ENCODE measurements around the gene RPL37. TPM values are rescaled to one million over a fixed set of nuclear protein-coding genes. Genes with fewer than 3 reads are reported as not detected.
"Not testable (repeated sequence)": the region's sequence is repeated elsewhere in the genome, so short reads cannot be mapped to it uniquely, and the experiment has no call there.

The RPL37 gene
- total RNA-seq, 1 donor from 2014 or later: 693 TPM

DNA sequence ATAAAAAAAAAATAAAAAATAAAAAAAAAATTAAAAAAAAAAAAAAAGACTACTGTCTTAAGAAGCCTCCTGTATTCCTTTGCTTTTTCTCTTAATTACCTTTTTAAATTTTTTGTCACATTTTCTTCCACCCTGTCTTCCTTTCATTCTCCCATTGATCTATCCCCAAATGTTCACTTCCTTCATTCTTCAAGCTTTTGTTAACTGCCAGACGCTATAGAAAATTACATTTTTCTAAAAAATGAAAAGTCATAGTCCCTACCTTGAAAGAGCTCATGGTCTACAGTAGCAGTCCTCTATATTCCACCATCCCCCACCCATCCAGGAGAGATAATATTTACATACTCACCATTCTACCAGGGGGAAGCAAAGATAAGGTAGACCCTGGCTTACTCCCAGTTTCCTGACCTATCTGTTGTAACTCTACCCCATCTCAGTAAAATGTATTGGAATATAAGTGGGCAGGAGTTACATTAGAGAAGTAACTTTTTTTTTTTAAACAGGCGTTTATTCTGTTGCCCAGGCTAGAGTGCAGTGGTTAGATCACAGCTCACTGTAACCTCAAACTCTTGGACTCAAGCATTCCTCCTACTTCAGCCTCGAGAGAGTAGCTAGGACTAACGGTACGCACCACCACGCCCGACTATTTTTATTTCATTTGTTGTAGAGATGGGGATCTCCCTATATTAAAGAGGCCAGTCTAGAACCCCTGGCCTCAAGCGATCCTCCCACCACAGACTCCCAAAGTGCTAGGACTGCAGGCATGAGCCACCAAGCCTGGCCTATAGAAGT is 33.1 kb downstream of the RPL37 start:
- ATAC-seq (no peak), DNase-seq (ENCODE audit: missing footprints) (no peak)
- intact Hi-C loops (cut with DNase I): no loop called here

DNA sequence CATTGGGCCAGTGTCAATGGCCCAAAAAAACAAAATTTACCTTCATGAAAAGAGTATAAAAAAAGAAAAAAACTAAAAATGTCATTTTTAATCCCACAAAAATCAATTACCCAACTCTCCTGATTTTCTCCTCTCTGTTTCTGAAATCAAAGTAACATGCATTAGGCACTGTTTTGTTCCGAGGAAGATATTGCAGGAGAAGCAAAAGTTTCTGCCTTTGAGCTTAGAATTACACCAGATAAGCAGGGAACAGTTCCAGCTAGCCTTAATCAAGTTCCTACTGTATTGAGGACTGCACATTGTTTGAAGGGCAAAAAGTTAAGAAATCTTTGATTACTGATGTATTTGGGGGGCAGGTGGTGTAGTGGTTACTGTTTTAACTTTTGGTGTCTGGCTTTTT is 35.8 kb downstream of the RPL37 start:
- intact Hi-C loops (cut with DNase I): no loop called here
- ATAC-seq (no peak), DNase-seq (ENCODE audit: missing footprints) (no peak)

DNA sequence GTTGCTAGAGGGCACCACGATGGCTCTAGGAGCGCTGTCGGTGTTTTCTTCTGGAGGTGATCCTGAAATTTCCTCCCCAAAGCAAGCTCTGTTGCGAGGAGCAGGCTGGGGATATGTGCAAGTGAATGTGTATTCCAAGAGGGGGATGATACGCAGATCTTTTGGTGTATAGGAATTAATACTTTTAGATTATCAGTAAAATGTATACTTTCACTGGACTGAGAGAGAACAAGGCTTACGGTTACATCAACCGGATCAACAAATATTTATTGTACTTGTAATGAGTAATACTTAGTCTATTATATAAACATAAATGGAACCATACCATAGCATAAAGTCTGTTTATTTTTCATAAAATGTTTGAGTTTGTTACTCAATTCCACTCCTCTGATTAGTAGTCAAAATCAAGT is 36.2 kb downstream of the RPL37 start:
- intact Hi-C loops (cut with DNase I): loop anchor here (1.0 kb wide), 2 partner anchors 36 to 44 kb away; partner anchors contain the start of genes RPL37 and TTC33
- ATAC-seq: peak; percentile 30
- DNase-seq (ENCODE audit: missing footprints): no peak

DNA sequence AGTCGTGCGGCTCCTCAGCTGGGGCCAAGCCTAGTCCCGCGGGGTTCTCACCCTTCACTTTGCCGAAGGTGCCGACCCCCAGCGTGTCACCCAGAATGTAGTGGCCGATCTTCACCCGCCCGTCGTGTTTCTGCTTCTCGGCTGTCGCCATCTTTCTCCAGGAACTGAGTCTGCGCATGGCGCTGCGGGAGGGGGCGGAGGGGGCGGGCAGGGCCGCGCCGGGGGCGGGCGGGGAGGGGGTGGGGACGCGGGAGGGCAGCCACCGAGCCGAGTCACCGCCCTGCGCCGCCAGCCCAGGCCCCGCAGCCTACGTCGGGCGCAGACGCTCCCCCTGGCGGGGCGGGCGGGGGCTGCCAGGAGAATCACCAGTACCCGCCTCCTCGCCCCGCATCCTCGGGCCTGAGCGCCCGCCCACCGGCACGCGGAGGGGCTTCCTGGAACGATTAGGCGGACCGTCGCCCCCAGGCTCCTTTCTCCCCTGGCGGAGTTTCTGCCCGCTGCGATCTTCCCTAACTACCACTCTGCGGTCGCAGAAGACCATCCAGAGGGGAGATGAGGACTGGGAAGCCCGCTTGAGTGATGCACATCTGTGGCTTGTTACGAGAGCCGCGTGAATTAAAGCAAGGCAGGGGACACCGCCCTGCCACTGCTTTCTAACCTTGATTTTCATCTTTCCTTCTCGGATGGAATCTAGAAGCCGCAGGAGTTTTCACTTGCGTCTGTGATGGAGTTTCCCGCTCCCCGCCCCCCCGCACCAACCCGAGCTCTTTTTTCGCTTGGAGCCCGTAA is 36.8 kb downstream of the RPL37 start, which contains the start of gene PRKAA1:
PRKAA1 (minus strand) TSS at position 363 of the 789 bp plus-strand sequence; CDS start at position 178, 185 bp downstream.
- DNase-seq (ENCODE audit: missing footprints): peak; percentile 94
- intact Hi-C loops (cut with DNase I): loop anchor here (1.0 kb wide), 2 partner anchors 37 to 43 kb away; partner anchors contain the start of genes RPL37 and TTC33
- peak; percentile 95 for ATAC-seq

DNA sequence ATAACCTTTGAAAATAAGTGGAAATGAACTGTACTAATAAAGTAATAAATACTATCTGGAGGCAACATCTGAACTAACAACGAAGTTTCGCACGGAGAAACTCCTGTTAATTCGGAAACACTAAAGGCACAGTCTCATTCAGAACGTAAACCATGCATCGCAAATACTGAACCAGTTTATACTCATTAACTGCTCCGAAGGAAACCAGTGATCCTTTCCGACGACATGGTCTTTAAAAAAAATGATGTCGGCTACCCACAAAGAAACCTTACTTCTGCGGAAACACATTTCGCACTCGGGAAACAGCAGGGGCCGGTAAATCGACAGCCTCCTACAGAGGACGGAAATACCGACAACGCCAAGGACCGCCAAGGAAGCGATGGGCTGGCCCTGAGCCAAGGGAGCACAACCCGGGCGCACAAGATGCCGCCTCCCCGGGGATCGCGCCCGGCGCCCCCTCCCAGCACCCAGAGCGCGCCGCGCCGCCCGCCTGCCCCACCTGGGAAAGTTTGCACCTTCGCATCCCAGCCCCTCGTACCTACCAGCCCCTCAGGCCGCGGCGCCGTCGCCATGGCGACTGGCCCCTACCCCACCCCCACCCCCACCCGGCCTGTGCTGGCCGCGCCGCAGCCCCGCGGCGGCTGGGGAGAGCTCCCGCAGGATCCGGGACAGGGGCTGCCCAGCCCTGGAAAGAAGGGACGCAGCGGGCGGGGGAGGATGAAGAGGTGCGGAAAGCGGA is 37.6 kb downstream of the RPL37 start:
- peak; percentile 87 for DNase-seq (ENCODE audit: missing footprints)
- intact Hi-C loops (cut with DNase I): loop anchor here (1.0 kb wide), 2 partner anchors 38 to 42 kb away; partner anchors contain the start of genes RPL37 and TTC33
- peak; percentile 63 for ATAC-seq

- peak; percentile 41 for ATAC-seq
- no peak for DNase-seq (ENCODE audit: missing footprints)
- intact Hi-C loops (cut with DNase I): no loop called here
Measured at GRCh38 chr5:40796487-40796889, 38.5 kb downstream of the RPL37 start.

- DNase-seq (ENCODE audit: missing footprints); intact Hi-C loops (cut with DNase I); ATAC-seq: not testable (repeated sequence)
Measured at GRCh38 chr5:40794877-40795276, 40.1 kb downstream of the RPL37 start.

GRCh38 chr5:40794340-40794739 is 40.7 kb downstream of the RPL37 start:
- DNase-seq (ENCODE audit: missing footprints); ATAC-seq; intact Hi-C loops (cut with DNase I): not testable (repeated sequence)

DNA sequence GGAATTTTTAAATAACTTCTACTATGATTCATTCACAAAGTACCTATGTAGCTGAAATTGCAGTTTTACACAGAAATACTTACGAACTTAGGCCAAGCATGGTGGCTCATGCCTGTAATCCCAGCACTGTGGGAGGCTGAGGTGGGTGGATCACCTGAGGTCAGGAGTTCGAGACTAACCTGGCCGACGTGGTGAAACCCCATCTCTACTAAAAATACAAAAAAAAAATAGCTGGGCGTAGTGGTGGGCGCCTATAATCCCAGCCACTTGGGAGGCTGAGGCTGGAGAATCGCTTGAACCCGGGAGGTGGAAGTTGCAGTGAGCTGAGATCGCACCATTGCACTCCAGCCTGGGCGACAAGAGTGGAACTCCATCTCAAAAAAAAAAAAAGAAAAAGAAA is 42.3 kb downstream of the RPL37 start:
- ATAC-seq; intact Hi-C loops (cut with DNase I); DNase-seq (ENCODE audit: missing footprints): not testable (repeated sequence)

DNA sequence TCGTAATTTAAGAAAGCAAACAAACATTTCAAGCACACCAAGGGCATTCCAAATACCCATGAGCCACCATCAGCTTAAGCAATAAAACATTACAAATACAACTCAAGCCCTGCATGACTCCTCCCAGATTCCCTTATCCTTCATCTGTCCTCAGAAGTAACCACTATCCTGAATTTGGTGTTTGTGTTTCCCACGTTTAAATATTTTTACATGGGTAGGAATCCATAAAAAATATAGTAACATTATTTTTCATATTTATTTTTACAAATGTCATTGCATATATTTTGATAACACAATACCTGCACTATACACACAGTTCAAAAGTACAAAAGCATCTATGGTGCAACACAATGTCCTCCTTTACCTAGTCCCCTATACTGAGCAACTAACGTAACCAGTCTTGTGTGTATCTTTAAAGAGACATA is 43.3 kb downstream of the RPL37 start:
- intact Hi-C loops (cut with DNase I): no loop called here
- no peak for ATAC-seq
- DNase-seq (ENCODE audit: missing footprints): no peak

- intact Hi-C loops (cut with DNase I): no loop called here
- ATAC-seq (no peak), DNase-seq (ENCODE audit: missing footprints) (no peak)
Measured at GRCh38 chr5:40790947-40791593, 44.0 kb downstream of the RPL37 start.

DNA sequence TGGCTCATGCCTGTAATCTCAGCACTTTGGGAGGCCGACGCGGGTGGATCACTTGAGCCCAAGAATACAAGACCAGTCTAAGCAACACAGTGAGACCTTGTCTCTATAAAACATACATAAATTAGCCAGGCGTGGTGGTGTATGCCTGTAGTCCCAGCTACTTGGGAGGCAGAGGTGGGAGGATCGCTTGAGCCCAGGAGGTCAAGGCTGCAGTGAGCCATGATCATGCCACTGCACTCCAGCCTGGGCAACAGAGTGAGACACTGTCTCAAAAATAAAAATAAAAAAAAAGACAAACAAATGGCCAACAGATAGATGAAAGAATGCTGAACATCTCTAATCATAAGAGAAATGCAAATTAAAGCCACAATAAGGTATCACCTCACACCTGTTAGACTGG is 46.1 kb downstream of the RPL37 start:
- ATAC-seq; DNase-seq (ENCODE audit: missing footprints); intact Hi-C loops (cut with DNase I): not testable (repeated sequence)

DNA sequence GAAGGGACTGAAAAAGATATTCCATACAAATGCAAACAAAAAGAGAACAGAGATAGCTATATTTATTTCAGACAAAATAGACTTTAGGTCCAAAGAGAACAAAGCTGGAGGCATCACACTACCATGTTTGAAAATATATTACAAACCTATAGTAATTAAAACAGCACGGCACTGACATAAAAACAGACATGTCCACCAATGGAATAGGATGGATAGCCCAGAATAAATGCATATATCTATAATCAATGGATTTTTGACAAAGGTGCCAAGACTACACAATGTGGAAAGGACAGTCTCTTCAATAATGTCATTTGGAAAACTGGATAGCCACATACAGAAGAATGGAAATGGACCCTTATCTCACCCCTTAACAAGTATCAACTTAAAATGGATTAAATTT is 47.0 kb downstream of the RPL37 start:
- ATAC-seq (no peak), DNase-seq (ENCODE audit: missing footprints) (no peak)
- intact Hi-C loops (cut with DNase I): no loop called here

- DNase-seq (ENCODE audit: missing footprints); ATAC-seq; intact Hi-C loops (cut with DNase I): not testable (repeated sequence)
Measured at GRCh38 chr5:40786664-40787063, 48.4 kb downstream of the RPL37 start.

- intact Hi-C loops (cut with DNase I): no loop called here
- no peak for ATAC-seq
- no peak for DNase-seq (ENCODE audit: missing footprints)
Measured at GRCh38 chr5:40784916-40785315, 50.1 kb downstream of the RPL37 start.

DNA sequence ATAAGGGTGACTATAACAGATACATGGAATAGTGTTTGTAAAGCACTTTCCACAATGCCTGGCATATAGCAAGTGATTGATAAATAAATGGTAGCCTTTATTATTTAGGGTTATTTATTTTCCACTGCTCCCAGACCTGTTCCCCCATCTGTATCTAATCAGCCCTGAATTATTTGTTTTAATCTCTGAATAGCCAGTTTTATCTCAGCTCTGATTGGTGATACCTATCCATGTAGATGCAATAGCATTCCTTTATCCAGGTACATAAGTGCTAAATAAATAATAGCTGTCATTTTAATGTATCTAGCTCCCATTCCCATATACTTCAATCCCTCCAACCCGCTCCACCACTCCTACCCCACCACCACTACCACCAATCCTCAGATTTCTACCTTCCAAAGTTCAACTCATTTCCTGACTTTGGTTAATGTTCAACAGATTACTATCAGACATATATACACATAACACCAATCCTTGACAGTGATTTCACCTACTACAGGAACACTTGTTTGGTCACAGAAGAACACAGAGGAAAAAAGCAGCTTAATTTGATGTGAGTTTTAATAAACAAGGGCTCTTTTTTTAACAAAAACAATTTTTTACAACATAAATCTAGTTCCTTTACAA is 50.9 kb downstream of the RPL37 start:
- DNase-seq (ENCODE audit: missing footprints) (no peak), ATAC-seq (no peak)
- intact Hi-C loops (cut with DNase I): no loop called here

DNA sequence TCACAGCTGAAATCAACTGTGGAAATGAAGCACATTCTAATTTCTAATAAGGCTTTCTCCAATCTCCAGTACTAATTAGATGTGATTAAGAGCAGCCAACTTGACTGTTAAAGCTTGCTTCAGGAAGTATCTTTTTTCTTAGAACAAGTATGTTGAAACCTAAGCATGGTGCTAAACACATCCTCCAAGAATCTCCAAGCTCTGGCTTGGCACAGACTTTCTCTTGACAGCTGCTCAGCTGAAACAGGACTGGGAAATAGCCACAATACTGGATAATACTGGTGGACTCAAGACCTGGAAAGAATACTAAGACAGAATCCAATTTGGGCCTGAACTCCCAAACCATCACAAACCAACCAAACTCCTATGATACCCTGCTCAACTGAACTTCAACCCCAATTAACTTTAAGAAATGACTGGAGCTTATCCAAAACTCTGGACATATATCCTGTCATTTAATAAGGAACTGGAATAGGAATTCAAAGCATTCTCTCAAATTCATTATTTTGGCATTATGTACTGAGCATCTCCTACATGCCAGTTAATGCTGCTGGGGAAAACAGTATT is 53.1 kb downstream of the RPL37 start:
- intact Hi-C loops (cut with DNase I): no loop called here
- no peak for DNase-seq (ENCODE audit: missing footprints)
- peak; percentile 94 for ATAC-seq

DNA sequence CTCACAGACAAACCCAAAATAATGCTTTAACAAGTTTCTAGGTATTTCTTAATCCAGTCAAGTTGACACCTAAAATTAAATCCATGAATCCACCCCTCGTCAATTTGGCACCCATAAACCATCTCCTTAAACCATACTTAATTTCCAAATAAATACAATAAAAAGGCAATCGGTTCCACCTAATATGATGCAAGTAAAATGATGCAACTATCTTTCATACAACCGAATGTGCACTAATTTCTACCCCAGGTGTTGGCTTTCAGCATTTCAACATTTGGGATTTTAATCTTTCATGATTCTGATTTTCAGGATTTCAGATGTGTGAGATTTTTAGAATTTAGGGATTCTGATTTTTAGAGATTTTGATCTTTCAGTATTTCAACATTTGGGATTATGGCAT is 54.2 kb downstream of the RPL37 start:
- intact Hi-C loops (cut with DNase I): no loop called here
- ATAC-seq (no peak), DNase-seq (ENCODE audit: missing footprints) (no peak)
